ENCODE data around the gene TRPM5.

Gene TRPM5

DNA sequence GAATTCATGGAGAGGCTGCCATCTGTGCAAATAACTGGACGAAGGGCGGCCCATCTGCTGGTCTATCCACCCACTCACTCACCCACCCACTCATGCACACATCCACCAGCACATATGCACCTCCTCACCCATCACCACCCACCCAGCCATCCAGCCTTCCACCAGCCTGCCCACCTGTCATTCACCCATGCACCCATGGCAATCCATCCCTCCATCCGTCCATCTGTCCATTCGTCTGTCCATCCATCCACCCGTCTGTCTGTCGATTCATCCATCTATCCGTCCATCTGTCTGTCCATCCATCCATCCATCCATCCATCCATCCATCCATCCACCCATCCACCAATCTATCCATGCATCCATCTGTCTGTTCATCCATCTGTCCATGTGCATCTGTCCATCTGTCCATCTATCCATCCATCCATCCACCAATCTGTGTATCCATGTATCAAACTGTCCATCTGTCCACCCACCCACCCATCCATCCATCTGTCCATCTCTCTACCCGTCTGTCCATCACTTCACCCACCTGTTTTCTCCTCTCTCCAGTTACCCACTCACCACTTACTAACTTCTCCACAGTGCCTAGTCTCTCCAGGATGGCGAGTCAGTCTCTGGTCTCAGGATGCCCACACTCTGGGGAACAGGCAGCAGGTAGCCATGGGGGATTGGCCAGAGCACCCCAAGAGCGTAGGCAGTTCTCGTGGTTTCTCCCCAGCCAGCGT lies 8.9 kb downstream of the TRPM5 start:
- DNase-seq = no peak

DNA sequence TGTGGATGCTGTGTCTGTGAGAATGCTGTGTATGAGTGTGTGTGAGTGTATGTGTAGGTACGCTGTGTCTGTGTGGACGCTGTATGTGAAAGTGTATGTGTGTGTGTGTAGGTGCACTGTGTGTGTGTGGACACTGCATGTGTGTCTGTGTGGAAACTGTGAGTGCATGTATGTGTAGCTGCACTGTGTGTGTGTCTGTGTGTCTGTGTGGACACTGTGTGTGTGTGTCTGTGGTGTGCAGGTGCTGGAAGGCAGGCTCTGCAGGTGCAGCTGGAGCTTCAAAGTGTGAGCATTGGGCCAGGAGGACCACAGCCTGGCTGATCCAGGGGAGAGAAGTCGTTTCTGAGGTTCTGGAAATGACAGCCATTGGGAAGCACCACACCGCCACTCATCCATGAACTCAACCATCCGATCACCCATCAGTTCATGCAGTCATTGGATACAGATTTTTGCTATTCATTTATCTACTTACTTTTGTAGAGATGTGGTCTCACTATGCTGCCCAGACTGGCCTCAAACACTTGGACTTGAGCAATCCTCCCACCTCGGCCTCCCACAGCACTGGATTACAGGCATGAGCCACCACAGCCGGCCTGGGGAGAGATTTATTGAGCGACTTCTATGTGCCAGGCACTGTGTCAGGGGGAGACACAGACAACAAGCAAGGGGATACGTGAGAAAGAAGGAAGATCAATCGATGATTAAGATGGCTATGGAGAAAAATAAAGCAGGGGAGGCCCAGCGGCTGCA lies 9.6 kb downstream of the TRPM5 start:
- no peak for DNase-seq

DNA sequence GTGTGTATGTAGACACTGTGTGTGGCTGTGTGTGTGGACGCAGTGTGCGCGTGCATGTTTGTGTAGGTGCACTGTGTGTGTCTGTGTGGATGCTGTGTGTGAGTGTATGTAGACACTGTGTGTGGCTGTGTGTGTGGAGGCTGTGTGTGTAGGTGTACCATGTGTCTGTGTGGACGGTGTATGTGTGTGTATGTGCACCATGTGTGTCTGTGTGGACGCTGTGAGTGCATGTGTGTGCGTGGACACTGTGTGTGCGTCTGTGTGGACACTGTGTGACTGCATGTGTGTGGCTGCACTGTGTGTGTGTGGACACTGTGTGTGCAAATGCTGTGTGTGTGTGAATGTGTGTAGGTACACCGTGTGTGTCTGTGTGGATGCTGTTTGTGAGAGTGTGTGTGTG lies 10.3 kb downstream of the TRPM5 start:
- no peak for DNase-seq

DNA sequence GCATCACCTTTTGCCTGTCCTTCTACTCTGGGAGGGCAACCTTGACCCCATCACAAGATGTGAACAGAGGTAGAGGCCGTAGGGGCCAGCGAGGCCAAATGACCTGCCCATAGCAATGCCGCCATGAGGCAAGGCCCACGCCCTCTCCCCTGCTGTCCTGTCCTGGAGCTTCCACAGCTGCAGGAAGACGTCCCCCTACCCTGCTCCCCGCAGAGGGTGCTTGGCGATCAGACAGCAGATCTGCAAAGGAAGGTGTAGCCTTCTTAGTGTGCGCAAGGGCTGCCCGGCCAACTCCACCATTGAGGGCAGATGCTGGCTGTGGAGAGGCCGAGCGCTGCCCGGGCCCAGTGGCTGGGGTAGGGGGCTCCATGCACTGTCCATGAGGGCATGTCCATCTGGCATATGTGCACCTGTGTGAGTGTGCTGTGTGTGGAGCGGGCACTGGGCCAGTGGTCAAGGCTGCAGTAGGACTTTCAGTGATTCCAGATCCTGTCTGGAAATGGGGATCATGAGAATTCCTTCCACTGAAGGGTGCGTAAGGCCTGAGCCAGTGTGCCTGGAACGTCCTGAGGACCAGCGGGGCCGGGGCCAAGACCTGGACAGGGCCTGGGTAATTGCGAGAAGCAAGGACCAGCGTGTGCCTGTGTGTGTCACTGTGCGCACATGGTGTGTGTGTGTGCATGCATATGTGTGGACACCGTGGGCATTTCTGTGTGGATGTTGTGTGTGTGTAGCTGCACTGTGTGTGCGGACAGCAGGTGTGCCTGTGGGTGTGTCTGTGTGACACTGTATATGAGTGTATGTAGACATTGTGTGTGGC lies 11.0 kb downstream of the TRPM5 start:
- DNase-seq = no peak

DNA sequence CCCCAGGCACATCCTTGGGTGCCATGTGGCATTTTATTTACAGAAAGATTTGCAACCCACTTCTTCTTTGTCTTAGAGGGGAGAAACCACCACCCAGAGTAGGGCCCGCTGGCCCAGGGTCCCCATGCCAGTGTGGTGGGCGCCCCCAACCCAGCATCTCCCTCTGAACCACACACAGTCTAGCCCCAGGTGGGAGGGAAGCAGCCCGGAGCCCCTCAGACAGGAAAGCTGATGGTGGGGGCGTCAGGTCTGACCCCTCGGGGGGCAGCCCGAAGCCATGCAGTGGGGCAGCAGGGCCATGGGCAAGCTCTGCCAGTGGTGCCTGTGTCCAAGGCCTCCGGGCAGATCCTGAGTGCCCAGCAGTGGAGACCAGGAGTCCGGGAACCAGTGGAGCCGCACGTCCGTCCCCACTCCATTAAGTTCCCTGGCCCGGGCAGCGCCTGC lies 11.7 kb downstream of the TRPM5 start:
- DNase-seq = no peak

DNA sequence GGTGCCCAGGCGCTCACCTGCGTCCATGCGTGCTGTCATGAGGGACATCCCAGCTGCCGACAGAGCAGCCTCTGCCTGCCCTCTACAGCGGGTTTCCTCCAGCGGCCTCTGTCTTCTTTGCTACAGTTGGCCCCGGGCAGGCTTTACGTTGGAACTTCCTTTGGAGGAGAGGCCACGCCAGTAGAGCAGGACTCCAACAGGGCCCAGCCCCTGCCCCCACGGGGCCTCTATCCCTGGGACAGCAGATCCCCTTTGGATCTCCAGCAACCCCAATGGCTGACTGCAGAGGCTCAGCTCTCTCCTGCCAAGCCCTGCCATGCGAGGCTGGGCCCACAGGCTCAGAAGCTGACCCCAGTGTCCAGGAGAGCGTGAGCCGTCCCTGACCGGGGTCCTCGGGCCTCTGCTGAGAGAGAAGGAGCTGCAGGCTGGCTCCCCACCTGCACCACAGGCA lies 12.1 kb downstream of the TRPM5 start:
- no peak for DNase-seq

DNA sequence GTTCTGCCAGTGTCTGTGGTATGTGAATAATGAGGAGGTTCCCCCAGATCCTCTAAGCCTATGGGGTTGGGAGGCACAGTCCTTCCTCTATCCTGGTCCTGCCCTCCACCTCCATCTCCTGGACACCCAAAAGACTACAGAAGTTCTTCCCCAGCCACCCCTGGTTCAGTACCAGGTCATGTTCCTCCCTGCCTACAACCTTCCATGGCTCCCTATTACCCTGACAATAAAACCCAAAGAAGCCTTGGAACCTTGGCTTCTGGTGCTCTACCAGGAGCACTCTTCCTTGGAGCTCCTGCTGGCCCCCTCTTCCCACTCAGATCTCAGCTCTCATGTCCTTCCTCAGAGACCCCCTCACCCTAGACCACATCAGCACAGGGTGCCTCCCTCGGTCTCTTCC lies 12.9 kb downstream of the TRPM5 start:
- DNase-seq = no peak

DNA sequence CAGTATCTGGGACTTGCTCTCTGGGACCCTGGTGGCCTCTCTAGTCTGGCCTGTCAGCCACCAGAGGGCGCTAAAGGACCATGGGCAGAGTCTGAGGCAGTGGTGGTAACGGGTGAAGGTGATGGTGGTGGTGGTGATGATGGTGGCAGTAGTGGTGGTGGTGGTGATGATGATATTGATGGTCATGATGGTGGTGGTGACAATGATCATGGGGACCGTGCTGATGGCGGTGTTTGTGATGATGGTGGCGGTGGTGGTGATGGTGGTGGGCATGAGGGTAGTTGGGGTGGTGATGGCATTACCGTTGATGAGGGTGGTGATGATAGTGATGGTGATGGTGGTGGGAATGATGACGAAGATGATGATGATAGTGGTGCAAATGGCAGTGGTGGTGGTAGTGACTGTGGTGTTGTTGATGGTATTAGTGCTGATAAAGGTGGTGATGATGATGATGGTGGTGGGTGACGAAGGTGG lies 16.0 kb downstream of the TRPM5 start:
- peak; percentile 25 for DNase-seq

DNA sequence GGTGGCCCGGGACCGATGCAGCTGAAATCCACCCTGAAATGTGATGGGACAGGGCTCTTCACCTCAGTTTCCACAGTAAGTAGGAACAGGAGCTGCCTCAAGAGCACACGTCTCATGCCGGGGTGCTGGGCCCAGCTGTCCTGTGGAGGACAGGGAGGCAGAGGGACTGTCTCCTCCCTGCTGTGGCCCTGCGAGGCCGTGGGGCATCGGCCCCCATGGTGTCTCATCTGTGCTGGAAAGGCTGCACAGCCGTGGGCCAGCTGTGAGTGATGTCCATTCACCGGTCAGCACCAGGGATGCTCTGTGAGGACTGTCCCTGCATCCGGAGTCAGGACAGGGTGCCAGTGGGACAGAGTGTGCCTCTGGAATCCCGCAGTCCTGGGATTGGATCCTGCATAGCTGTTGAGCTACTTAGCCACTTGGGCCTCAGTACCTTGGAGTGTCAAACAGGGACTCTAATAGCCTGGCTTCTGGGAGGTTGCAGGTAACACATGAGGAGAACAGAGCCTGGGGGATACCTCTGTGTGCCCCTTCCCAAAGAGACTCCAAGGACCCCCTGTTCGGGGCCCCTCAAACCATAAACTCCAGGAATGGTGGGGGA lies 16.5 kb downstream of the TRPM5 start:
- no peak for DNase-seq

DNA sequence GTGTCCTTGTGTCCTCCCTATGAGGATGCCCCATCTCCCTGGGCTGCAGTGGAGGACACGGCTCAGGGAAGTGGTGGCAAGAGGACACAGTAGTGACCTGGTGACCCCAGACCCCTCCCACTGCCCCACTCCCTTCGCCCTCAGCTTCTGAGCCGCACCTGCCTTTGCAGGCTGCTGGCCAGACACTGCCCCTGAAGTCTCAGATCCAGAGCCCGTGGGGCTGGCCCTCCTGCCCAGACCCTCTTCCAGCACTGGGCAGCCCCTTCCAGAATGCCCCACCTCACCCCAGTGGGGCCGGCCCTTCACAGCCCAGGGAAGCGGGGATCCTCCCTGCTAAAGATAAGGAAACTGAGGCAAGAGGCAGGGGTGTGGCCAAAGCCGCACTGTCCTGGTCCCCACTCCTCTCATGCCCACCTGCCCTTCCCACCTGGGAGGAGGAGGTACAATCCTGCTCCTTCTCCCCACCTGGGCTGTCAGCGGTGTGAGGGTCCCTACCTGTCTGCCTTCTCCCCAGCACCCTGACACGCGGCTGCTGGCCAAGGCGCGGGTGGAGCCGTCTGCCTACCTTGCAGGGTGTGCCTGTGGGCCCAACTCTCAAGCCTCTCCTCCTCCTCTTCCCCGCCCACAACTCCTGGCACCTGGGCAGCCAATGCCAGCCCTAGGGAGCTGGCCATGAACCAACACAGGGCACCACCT lies 17.3 kb downstream of the TRPM5 start:
- no peak for DNase-seq

DNA sequence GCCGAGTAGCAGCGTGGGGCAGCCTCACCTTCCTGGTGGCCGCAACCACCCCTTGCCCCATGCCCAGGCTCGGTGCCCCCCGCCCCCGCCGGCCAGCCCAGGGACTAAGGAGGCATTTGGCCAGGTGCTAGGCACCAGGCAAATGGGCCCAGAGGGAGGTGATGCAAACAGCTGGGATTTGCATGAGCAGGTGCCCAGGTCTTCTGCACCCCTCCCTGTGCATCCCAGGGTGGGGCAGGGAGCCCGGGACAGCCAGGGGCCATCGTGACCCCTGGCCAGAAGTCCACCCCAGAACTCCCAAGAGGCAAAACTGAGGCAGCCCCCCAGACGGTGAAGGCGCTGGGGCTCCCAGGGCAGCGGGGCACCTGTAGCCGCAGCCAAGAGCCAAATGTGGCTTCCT lies 18.1 kb downstream of the TRPM5 start:
- no peak for DNase-seq

DNA sequence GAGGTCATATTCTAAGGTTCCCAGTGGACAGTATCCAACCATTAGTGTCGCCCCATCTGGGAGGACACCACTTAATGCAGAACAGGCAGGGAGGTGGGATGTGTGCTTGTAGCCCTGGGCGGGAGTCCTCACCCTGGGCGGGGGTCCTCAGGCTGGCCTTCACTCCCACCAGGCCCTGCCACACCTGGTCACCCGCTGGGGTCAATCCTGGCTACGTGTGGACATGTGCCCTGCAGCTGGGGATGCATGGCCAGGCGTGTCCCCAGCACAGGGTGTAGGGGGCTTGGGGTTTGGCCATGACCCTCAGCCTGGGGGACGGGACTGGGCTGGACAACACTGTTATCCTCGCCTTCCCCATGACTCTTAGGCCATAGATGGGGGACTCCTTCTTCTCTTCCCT lies 18.8 kb downstream of the TRPM5 start:
- DNase-seq = no peak

DNA sequence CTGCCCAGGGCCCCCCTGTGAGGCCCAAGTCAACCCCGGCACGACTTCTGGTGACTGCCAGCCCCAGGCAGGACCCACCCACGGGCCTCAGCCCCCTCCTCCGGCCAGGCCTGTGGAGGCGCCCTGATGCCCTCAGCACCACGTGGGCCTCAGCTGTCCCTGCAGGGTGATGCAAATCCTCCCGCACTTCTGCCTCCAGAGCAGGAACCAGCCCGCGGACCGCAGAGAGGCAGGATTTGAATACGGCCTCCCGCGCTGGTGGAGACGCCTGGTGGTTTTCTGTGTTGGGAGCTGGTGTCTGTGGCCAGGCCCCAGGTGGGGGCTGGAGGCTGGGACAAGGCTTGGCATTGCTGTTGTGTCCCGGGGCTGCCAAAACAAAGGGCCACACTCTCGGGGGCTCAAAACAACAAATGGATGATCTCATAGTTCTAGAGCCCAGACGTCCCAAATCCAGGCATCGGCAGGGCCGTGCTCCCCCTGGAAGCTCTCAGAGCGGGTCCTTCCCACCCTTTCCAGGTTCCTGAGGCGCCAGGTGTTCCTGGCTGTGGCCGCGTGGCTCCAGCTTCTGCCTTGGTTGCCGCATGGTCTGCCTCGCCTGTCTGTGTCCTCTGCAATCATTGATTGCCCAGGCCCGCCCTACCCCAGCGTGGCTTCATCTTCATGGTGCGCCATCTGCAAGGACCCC lies 19.4 kb downstream of the TRPM5 start:
- DNase-seq = no peak

DNA sequence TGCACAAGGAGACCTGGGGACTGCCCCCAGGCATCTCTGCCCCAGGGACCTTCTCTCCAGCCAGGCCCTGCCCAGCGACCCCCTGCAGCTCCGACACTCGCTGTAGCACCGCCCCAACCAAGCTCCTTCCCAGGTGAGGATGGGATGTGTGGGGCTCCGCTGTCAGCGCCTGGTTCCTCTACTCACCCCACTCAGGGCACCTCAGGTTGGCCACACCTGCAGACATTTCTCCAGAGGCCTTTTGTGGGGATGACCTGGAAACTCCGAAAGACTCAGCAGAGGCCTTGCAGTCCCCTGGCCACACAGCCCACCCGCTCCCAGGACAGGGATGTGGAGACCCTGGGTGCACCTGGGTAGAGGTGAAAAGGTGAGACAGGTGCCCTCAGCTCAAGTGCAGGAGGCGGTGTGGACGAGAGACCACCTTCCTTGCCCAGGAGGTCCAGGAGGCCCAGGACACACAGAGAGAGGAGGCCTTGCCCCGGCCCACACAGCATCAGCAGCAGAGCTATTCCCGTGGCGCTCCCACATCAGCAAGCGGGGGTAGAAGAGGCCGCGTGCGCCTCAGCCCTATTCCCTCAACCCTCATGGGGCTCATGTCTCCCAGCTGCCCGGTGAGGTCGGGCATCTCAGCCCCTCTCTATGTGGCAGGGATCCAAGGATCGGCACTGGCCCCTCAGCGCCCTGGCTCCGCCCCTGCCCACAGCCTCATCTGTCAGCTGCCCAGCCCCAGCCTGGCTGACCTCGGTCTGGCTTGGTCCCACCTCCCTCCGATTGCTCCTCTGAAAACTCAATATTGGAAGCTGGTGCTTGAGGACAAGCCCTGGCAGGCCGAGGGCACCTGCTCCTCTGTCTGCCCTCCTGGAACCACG lies 20.9 kb downstream of the TRPM5 start:
- DNase-seq = no peak

DNA sequence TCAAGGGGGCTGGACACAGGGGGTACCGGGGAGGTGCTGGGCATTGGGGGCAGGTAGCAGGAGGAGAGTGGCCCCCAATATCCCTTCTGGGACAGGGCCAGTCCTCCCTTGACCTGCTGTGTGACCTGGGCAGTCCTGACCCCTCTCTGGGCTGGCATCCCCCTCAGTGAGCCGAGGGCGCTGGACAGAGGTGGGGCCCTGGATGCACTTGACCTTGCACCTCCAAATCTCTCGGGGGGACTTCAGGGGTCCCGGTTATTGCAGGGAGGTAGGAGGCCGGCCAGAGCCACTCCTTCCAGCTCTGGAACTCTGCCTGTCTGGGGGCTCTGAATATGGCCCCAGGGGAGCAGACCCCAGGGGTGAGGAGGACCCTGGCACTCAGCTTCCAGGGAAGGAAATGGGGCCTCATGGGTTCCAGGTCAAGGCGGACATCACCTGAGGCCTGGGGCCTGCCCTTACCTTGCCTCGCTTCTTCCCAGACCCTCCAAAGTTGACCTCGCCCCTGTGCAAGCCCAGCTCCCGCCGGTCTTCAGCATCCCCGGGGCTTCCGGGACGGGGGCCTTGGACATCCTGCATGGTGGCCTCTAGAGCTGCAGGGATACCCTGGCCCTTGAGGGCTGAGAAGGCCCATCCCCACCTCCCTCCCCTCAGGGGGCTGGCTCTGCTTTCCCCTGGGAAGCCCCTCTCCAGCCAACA lies 21.7 kb downstream of the TRPM5 start:
- no peak for DNase-seq

DNA sequence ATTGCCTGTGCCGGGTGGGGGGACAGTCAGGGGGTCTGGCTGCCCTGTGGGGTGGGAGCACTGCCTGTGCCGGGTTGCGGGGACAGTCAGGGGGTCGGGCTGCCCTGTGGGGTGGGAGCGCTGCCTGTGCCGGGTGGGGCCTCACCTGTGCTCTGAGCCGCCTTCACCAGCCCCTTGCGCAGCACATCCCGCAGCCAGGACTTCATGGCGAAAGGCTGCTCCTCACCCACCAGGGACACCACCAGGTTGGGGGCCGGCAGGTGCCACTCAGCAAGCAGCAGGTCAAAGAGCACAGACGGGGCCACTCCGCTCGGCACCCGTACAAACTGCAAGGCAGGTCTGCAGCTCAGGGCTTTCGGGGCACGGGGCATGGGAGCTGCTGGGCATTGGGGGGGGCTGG lies 22.3 kb downstream of the TRPM5 start:
- DNase-seq = no peak

DNA sequence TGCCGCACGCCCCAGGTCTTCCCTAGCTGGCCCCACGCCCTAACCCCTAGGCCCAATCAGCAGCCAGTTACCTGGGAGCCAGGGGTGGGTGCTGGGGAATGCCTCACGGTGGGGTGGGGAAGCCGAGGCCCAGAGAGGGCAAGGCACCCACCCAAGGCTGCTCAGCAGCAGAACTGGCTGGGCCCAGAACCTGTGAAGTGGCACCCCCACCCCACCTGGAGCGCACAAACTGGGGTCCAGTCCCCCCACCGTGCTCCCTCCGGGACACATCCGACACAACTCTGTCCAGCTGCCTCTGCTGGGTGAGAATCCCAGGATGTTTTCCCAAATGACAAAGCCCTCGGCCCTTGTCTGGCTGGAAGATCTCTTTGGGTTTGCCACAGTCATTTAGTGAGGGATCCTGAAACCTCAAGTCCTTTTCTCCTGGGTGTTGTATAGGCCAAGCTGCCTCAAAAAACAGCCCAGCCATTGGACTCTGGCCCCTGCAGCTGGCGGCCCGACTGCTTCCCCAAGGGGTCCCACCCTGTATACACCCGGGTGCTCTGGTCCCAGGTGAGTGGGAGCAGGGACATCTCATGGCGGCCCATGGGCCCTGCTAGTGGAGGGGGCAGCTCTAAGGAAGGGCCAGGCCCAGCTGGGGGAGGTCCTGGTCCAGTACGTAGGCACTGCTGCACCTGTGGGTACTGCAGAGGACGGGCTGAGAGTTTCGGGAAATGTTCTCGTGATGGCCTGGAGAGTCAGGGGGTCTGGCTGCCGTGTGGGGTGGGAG lies 22.9 kb downstream of the TRPM5 start:
- DNase-seq = no peak

DNA sequence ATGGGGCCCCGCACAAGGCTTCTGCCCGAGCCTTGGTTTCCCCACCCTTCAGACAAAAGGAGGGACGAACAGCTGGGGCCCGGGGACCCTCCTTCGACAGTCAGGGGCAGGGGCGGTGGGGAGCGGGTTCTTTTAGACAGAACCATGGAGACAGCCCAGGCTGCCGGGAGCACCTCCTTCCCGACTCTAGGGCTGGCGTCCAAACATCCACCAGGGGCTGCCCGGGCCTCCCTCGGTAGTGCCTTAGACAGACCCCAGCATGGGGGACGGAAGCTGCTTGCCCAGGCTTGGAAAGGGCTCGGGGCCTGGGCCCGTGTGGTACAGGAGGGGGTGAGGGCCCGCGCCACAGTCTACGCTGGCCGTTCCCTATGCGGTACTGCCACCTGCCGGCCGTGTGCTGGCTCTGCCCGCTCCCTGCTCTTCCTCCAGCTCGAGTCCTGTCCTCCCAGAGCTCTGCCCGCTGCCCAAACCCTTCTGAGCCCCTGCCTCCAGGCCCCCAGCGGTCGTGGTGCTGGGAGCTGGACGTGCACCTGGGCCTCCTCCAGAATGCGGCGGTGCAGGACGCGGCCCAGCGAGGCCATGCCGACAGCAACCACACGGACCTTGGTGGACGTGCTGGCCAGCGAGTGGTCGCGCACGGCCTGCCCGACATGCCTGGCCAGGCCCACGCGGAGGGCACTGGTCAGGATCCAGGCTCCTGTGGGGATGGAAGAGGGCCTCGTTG lies 23.6 kb downstream of the TRPM5 start:
- peak; percentile 71 for DNase-seq

Data from NCI-H748 treated with DMSO at 0.1 percent for 48 hours (cell line).